Measurements from ENCODE around the gene TPO. TPM values are rescaled to one million over a fixed set of nuclear protein-coding genes. Genes with fewer than 3 reads are reported as not detected.

Gene TPO
- total RNA-seq, result 1 to 10 TPM in 3 of 4 donors, under 1 TPM in 1; 0.93 to 4.6 (median 1.3) TPM

DNA sequence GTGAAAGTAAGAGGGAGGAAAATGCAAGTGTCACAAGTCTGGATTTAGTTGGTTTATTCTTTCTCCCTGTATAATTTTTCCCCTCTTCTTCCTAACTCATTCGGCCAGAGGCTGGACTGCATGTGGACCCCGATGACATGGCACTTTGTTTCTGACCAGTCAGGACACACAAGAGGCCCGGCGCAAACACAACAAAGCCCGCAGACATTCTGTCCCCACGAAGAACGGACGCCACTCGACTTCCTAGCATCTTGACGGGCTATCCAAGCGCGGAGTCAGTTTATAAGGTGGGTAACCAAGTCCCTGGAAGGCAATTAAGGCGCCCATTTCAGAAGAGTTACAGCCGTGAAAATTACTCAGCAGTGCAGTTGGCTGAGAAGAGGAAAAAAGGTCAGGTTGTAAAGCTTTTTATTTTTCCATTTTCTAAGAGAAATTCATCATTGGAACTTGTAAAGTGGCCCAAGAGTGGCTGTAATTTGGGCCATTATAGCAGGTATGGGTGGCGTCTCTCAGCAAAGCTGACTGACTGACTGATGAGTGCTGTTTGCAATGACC lies at the start of gene TPO:
TPO (plus strand) TSS at position 308 of the 555 bp plus-strand sequence. CDS start 946 bp downstream, outside the sequence.
- Histone ChIP-seq H3K27ac (no peak within 1 kb of the TSS), H3K36me3 (no peaks in the 10 kb centered on the region), H3K4me3 (no peak within 1 kb of the TSS), H3K9me3 (no peaks in the 10 kb centered on the region), H3K27me3 (no peaks in the 10 kb centered on the region), H3K4me1 (peaks cover 1% of the 10 kb centered on the region)
- DNase-seq (ENCODE audit: low spot score in 2 of 2), result peak in 1 of 2 donors; percentile 76
- WGBS, result 92% methylated on average over 15 of the region's 15 CpGs
- TF ChIP-seq POLR2A (IDR thresholded peaks at IDR 0.05) (no peak), POLR2AphosphoS5 (IDR thresholded peaks at IDR 0.05) (no peak), EP300 (IDR thresholded peaks at IDR 0.05) (no peak), CTCF (IDR thresholded peaks at IDR 0.05) (no peak)

DNA sequence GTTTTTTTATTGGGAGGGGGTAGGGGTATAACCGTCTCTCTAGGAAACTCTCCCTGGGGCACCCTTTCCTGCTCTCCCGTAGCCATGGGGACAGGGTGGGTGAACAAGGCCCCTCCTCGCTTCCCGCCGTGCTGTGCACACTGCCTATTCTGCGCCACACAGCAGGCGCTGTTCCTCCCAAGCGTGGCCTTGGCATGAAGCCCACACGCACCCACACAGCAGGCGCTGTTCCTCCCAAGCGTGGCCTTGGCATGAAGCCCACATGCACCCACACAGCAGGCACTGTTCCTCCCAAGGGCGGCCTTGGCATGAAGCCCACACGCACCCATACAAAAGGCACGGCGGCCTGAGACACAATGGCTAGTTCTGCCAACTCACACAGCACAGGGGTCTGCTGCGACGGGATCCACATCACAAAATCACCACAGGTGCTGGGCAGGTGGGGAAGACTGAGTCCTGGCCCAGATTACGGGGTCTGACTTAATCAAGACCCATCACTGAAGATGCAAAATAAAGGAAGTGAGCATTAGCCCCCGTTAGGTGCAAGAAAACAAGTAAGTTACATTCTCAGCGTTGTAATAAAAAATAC lies 46.6 kb upstream of the TPO start:
- H3K4me3 ChIP-seq, result no peak overlapping the region
- no peaks in the 10 kb centered on the region for H3K27me3 ChIP-seq
- no peak for DNase-seq (ENCODE audit: low spot score in 2 of 2)
- no peaks in the 10 kb centered on the region for H3K36me3 ChIP-seq
- 66% methylated on average over 19 of the region's 20 CpGs for WGBS
- H3K9me3 ChIP-seq, result no peaks in the 10 kb centered on the region
- H3K27ac ChIP-seq, result no peak overlapping the region
- H3K4me1 ChIP-seq, result no peaks in the 10 kb centered on the region
- TF ChIP-seq CTCF (IDR thresholded peaks at IDR 0.05) (no peak), POLR2A (IDR thresholded peaks at IDR 0.05) (no peak), EP300 (IDR thresholded peaks at IDR 0.05) (no peak), POLR2AphosphoS5 (IDR thresholded peaks at IDR 0.05) (no peak)

GRCh38 chr2:1367601-1368000 lies 45.7 kb upstream of the TPO start:
- DNase-seq (ENCODE audit: low spot score in 2 of 2), result no peak
- TF ChIP-seq EP300 (IDR thresholded peaks at IDR 0.05), result no peak
- no peak for TF ChIP-seq CTCF (IDR thresholded peaks at IDR 0.05)
- no peak for TF ChIP-seq POLR2AphosphoS5 (IDR thresholded peaks at IDR 0.05)
- no peak for TF ChIP-seq POLR2A (IDR thresholded peaks at IDR 0.05)
- 80% methylated on average over 9 of the region's 9 CpGs for WGBS
- no peak overlapping the region for H3K4me3 ChIP-seq
- H3K36me3 ChIP-seq, result no peaks in the 10 kb centered on the region
- H3K27me3 ChIP-seq, result no peaks in the 10 kb centered on the region
- no peaks in the 10 kb centered on the region for H3K4me1 ChIP-seq
- no peaks in the 10 kb centered on the region for H3K9me3 ChIP-seq
- no peak overlapping the region for H3K27ac ChIP-seq

DNA sequence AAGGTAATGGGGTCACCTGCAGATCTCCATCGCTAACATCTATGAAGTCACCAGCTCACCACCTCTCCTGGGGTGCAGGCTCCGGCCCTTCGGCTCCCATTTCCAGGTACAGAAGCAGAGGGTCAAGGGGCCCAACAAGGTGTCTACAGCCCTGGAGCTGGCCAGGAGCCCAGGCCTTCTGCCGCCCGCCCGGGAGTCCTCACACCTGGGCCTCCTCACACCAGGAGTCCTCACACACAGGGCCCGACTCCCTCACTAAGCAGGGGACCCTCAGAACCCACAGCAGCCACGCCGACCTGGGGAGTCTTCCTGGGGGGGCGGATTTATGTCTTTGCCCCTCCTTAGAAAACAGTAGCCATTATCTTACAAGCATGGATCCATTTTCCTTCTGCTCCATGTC lies 43.4 kb upstream of the TPO start:
- H3K4me1 ChIP-seq, result no peaks in the 10 kb centered on the region
- no peaks in the 10 kb centered on the region for H3K9me3 ChIP-seq
- H3K36me3 ChIP-seq, result no peaks in the 10 kb centered on the region
- H3K27ac ChIP-seq, result no peak overlapping the region
- no peaks in the 10 kb centered on the region for H3K27me3 ChIP-seq
- 86% methylated on average over 7 of the region's 10 CpGs for WGBS
- no peak for DNase-seq (ENCODE audit: low spot score in 2 of 2)
- H3K4me3 ChIP-seq, result no peak overlapping the region
- TF ChIP-seq EP300 (IDR thresholded peaks at IDR 0.05) (no peak), POLR2A (IDR thresholded peaks at IDR 0.05) (no peak), POLR2AphosphoS5 (IDR thresholded peaks at IDR 0.05) (no peak), CTCF (IDR thresholded peaks at IDR 0.05) (no peak)

DNA sequence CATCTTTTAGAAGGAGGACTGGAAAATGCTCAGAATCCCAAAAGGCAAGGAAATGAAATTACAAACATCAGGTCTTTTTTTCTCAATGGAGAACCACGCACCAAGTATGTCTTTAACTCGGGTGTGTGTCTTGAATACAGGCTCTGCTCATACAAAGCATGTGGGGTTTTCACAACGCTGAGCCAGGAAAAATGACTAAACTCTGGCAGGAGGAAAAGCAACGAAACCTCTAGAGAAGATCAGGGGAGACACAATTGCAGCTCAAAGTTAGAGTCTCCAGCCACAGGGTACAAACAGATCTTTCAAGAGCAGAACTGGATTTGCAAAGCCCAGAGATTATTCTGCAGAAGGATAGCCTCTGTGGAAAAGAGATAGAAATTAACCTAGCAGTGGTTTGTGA lies 42.8 kb upstream of the TPO start:
- WGBS, result 37% methylated on average over 4 of the region's 4 CpGs
- Histone ChIP-seq H3K36me3 (no peaks in the 10 kb centered on the region), H3K27ac (no peak overlapping the region), H3K4me1 (no peaks in the 10 kb centered on the region), H3K9me3 (no peaks in the 10 kb centered on the region), H3K27me3 (no peaks in the 10 kb centered on the region), H3K4me3 (no peak overlapping the region)
- no peak for TF ChIP-seq POLR2A (IDR thresholded peaks at IDR 0.05)
- TF ChIP-seq CTCF (IDR thresholded peaks at IDR 0.05), result no peak
- TF ChIP-seq EP300 (IDR thresholded peaks at IDR 0.05), result no peak
- TF ChIP-seq POLR2AphosphoS5 (IDR thresholded peaks at IDR 0.05), result no peak
- no peak for DNase-seq (ENCODE audit: low spot score in 2 of 2)

All from suprapubic skin (tissue), 4 donors.